ENCODE measurements around the gene RABGAP1L. TPM values are rescaled to one million over a fixed set of nuclear protein-coding genes. Genes with fewer than 3 reads are reported as not detected.
"Not testable (repeated sequence)": the region's sequence is repeated elsewhere in the genome, so short reads cannot be mapped to it uniquely, and the experiment has no call there.

Gene RABGAP1L
- polyA plus RNA-seq, 3 donors = 35.2 to 75.3 (median 63.3) TPM

- no peak for TF ChIP-seq CTCF (IDR thresholded peaks at IDR 0.05)
- Mint-ChIP-seq H3K4me3 (no peak overlapping the region), H3K4me1 (no peaks in the 10 kb centered on the region), H3K9me3 (peaks cover 1 to 8% (median 4%) of the 10 kb centered on the region in 7 donors), H3K27me3 (ENCODE audit: low read depth in 3 of 3) (no peaks in the 10 kb centered on the region), H3K36me3 (no peaks in the 10 kb centered on the region), H3K27ac (no peak overlapping the region)
- WGBS (ENCODE audit: insufficient coverage) = no CpG with 5 or more reads among the region's 1 CpG
- intact Hi-C loops (cut with micrococcal nuclease) = no loop called here
- Histone ChIP-seq H3K27me3 (ENCODE audit: control insufficient read depth in 2 of 2, insufficient read depth in 2 of 2, low read length in 2 of 2) (no peaks in the 10 kb centered on the region), H4K20me1 (ENCODE audit: insufficient read depth, low read length) (no peaks in the 10 kb centered on the region), H3K9me3 (replicated peaks in 1 of 2; ENCODE audit: control insufficient read depth in 1 of 2, insufficient read depth in 1 of 2, low read length in 2 of 2) (no peaks in the 10 kb centered on the region), H3K9ac (ENCODE audit: insufficient read depth, low read length, poor library complexity, severe bottlenecking) (no peak overlapping the region), H3K4me1 (ENCODE audit: control insufficient read depth in 1 of 2, insufficient read depth in 2 of 2, low read length in 2 of 2) (no peaks in the 10 kb centered on the region), H2AFZ (ENCODE audit: insufficient read depth, low read depth, low read length, poor library complexity, severe bottlenecking) (no peak overlapping the region), H3K4me3 (replicated peaks in 1 of 3; ENCODE audit: low read depth in 2 of 3, low read length in 3 of 3) (no peak overlapping the region), H3K36me3 (replicated peaks in 1 of 2; ENCODE audit: control insufficient read depth in 1 of 2, insufficient read depth in 2 of 2, low read length in 2 of 2) (no peaks in the 10 kb centered on the region), H3K27ac (ENCODE audit: low read depth in 1 of 2, low read length in 2 of 2) (no peak overlapping the region), H3K79me2 (ENCODE audit: insufficient read depth, low read length) (no peaks in the 10 kb centered on the region), H3K4me2 (replicated peaks; ENCODE audit: extremely low read depth, low read length, poor library complexity, severe bottlenecking) (no peak overlapping the region)
- DNase-seq = no peak
These were observed 483.9 kb downstream of the RABGAP1L start for GRCh38 chr1:174643206-174643605.

GRCh38 chr1:174649572-174649971, 490.3 kb downstream of the RABGAP1L start:
- H3K27me3 ChIP-seq (ENCODE audit: control insufficient read depth in 2 of 2, insufficient read depth in 2 of 2, low read length in 2 of 2); H3K27ac Mint-ChIP-seq; DNase-seq; H3K4me3 ChIP-seq (replicated peaks in 1 of 3; ENCODE audit: low read depth in 2 of 3, low read length in 3 of 3); H3K27me3 Mint-ChIP-seq (ENCODE audit: low read depth in 3 of 3); H3K4me1 Mint-ChIP-seq; H3K4me2 ChIP-seq (replicated peaks; ENCODE audit: extremely low read depth, low read length, poor library complexity, severe bottlenecking); H3K9me3 ChIP-seq (replicated peaks in 1 of 2; ENCODE audit: control insufficient read depth in 1 of 2, insufficient read depth in 1 of 2, low read length in 2 of 2); H3K36me3 ChIP-seq (replicated peaks in 1 of 2; ENCODE audit: control insufficient read depth in 1 of 2, insufficient read depth in 2 of 2, low read length in 2 of 2); H3K36me3 Mint-ChIP-seq; H3K4me3 Mint-ChIP-seq; H4K20me1 ChIP-seq (ENCODE audit: insufficient read depth, low read length); H3K4me1 ChIP-seq (ENCODE audit: control insufficient read depth in 1 of 2, insufficient read depth in 2 of 2, low read length in 2 of 2); H3K9ac ChIP-seq (ENCODE audit: insufficient read depth, low read length, poor library complexity, severe bottlenecking); H2AFZ ChIP-seq (ENCODE audit: insufficient read depth, low read depth, low read length, poor library complexity, severe bottlenecking); H3K79me2 ChIP-seq (ENCODE audit: insufficient read depth, low read length); H3K27ac ChIP-seq (ENCODE audit: low read depth in 1 of 2, low read length in 2 of 2); intact Hi-C loops (cut with micrococcal nuclease): not testable (repeated sequence)
- WGBS (ENCODE audit: insufficient coverage) = no CpG with 5 or more reads among the region's 2 CpGs
- peaks cover 3 to 20% (median 10%) of the 10 kb centered on the region in 7 donors for H3K9me3 Mint-ChIP-seq

Measured in CD14-positive monocyte (primary cell).